Pulmonary artery endothelial cell (primary cell): ENCODE results near the gene PLEKHA3. TPM values are rescaled to one million over a fixed set of nuclear protein-coding genes. Genes with fewer than 3 reads are reported as not detected.

Source experiments
- DNase-seq: peaks from one replicate; pipeline ENCODE4 v3.0.0-alpha.2; 2011; ENCODE audit warnings: low read depth, low spot score
- total RNA-seq: library from RNA; depleted of rRNA; stranded (reverse); fragments of >200 nt; gene quantifications from 2 replicates; pipeline ENCODE4 v1.2.3, GENCODE V29; 2014

The PLEKHA3 gene
- total RNA-seq, 1 donor from 2014 or later = 7.1 TPM

DNA sequence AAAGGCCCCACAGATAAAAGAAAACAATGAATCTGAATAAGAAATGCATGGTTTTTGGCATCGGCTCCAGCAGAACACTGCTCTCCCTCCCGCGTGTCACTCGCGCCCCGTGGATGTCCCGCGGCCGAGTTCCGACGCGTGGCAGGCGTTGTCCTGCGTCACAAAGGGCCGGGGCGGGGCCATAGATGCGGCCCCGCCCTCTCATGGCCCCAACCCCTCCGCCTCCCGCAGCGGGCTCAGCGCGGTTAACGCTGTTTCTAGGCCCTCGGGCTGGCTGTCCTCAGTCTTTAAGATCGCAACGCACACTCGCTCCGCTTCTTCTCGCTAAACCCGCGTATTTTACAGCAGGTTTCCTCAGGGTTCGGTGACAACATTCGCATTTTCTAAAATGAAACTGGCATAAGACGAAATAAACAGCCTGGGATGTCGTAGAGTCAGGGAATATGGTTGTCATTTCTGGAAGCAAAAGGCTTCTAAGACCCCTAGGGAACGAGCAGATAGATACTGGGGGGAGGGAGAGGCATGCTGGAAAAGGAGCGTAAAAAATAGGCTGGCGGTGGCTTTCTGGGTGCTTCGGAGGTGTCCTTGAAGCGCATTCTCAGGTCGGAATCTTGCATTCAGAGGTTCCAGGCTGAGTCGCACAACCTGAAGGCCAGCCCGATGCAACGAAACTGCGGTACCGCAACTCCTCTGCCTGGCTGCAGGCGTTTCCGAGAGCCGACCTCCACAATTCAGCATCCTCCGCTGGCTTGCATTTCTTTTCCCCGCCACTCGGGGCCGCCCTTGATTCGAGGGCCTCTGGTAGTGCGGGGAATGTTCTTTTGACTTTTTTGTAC lies 1.6 kb upstream of the PLEKHA3 start, which contains the start of gene FKBP7:
FKBP7 (minus strand) TSS at position 162 of the 836 bp plus-strand sequence; CDS start at position 61, 101 bp downstream.
- DNase-seq = no peak

- DNase-seq = no peak
Measured at GRCh38 chr2:178479275-178479616, 1.0 kb upstream of the PLEKHA3 start.

DNA sequence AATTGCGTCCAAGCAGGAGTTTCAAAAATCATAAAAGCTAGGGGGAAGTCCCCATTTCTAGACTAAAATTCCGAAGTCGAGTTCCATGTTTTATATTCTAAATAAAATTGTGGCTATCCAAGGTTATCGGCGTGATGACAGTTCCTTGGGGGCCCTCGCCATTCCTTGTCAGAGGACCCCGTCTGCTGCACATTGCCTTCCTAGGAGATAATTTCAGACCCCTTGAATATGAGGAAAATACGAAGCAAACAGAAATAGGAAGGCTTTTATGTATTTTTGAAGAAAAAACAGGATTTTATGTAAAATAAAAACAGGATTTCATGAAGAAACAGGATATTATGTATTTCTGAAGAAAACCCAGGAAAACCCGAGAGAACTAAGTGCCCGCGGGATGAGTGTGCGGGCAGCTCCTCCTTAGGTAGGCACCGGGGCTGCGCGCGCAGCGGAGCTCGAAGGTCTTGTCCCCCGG lies 465 bp upstream of the PLEKHA3 start:
- no peak for DNase-seq

DNA sequence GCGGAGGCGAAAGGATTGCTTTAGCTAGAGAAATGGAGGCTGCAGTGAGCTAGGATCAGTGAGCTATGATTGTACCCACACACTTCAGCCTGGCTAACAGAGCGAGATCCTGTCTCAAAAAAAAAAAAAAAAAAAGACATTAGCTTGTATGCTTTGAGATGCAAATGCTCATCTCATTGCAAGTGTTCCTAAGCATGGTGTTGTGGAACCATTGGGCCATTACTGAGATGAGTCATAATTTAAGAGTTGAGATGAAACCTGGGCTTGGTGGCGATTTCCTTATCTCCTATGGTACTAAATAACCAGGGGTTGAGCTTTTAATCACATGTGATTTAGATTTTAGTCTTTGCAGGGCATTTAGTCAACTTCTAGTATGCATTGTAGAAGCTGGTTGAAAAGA lies 2.2 kb downstream of the PLEKHA3 start:
- no peak for DNase-seq

DNA sequence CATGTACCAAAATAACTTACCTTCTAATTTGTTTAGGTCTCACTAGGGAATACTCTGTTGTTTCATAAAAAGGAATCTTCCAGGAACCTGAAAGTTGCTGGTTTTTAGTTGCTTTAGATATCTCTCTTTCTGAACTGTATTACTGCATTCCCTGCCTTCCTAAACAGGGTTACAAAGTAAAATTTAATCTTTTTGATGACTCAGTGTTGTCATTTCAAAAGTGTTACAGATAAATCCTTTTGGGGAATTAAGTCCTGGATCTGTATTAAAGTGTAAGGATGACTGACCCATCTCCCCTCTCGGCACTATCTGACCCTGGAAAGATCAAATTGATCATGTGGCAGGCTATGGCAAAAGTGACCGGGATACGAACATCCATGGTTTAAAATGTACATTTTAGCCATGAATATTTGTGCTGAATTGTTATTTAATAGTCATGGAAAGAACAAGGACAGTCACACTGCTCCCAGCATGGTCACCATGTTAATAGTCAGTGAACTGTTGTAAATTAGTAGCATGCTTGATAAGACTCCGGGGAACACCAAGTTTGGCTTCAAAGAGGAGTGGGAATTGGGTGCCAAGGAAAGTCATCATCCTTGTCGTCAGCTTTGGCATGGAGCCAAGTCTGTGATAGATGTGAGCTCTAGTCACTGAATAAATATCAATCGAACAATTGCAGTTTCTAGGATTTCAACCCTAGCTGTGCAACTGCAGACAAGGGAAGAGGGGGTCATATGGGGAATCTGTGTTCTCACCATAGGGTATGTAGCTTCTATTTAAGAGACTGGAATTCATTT lies 4.2 kb downstream of the PLEKHA3 start:
- no peak for DNase-seq

DNA sequence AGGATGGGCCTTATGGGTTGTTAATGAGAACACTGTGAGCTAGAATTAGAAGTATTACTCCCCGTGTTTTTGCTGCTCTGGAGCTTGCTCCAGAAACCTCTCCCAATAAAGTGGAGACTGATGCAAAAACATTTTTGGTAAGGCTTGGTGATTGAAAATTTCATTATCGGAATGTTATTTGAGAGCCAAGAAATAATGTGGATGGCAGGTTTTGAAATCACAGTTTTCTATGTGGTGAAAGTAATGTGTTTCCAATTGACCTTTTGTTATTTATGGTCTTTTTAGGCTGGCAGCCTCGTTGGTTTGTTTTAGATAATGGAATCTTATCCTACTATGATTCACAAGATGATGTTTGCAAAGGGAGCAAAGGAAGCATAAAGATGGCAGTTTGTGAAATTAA lies 5.1 kb downstream of the PLEKHA3 start:
- DNase-seq = no peak

DNA sequence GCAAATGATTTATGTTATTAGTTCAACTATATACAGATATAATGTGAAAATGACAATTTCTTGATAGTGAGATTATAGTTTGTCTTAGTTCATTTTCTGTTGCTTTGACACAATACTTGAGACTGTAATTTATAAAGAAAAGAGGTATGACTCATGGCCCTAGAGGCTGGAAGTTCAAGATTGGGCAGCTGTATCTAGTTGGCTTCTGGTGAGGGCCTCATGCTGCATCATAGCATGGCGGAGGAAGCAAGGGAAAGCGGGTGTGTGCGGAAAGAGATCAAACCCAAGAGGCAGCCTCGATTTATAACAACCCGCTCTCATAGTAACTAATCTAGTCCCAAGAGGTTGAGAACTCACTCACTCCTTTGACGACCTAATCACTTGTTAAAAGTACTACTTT lies 11.4 kb downstream of the PLEKHA3 start:
- no peak for DNase-seq

DNA sequence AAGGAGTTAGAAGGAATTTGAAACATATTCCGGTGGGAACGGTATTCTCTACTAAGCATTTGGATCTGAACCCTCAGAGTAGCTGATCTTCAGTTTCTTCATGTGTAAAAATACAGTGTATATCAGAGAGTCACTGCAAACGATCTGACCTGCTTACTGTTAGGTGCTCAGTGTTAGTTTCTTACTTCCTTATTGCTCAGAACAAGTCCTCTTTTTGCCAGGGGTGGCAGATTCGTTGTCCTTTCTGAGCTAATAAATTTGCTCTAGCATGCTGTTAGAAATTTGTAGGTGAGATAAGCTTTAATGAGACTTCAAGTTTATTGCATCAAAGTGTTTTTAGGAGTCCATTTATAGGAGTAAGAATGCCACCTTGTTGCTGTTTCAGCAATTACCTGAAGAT lies 15.8 kb downstream of the PLEKHA3 start:
- no peak for DNase-seq

DNA sequence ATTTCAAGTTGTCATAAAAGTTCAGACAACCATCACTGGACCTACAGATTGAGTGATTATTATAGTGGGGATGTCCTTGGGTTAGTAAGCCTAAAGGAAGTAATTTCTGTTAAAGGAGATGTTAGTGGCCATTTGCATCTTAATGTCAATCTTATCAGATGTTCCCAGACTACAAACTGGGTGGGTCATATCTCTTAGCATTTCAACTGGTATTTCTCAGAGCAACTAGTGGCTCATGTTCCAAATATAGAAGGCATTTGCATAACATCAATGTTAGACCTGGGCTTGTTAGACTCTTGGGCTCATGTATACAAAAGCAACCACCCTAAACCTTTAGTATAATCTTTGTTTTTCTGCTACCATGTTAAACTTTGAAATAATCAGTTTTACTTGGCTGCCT lies 17.9 kb downstream of the PLEKHA3 start:
- DNase-seq = no peak

DNA sequence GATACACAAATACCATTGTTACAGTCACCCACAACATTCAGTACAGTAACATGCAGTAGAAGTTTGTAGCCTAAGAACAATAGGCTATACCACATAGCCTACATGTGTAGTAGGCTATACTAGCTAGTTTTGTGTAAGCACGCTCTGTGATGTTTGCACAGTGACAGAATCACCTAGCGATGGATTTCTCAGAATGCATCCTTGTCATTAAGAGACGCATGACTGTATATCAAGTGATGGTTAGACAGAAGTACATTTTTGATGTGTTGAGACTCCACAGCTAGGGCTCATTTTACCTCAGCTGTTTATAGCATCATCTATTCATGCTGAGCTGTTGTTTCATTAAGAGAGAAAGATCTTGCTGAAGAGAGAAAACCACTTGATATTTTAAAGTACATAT lies 19.4 kb downstream of the PLEKHA3 start:
- DNase-seq = no peak

DNA sequence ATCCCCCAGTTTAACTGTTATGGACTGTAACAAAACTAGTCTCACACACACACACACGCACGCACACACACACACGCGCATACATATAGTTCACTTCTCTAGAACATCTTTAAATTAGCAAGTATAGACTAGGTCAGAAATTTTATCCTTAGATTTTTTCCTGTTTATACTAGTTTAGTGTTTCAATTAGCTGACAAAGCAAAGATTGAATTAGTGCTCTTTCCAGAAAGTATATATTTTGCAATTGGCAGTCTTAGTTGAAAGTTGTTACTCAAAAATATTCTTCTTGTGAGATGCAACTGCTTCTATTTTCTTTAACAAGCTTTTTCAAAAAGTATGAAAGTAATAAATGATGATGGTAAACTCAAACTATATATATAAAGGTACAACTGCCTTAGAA lies 22.5 kb downstream of the PLEKHA3 start:
- DNase-seq = no peak

- DNase-seq = no peak
Measured at GRCh38 chr2:178506101-178506500, 25.8 kb downstream of the PLEKHA3 start.

DNA sequence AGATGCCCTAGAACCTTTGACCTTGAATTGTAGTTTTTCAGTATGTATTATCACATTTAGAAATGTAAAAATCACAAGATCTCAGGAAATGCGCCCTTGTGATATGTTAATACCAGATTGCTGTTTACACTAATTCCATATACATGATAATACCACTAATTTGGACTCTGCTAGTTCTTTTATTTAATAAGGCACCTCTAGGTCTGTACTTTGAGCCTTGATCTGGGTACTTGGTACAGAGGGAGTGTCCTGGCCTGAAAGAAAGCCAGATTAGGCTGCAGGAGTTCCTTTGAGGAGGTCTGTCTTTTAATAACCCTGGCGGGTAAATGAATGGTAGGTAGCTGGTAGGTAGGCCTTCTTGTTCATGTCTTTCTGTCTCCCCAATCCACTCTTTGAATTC lies 26.3 kb downstream of the PLEKHA3 start:
- no peak for DNase-seq

GRCh38 chr2:178506949-178507348 lies 26.7 kb downstream of the PLEKHA3 start:
- DNase-seq = no peak

DNA sequence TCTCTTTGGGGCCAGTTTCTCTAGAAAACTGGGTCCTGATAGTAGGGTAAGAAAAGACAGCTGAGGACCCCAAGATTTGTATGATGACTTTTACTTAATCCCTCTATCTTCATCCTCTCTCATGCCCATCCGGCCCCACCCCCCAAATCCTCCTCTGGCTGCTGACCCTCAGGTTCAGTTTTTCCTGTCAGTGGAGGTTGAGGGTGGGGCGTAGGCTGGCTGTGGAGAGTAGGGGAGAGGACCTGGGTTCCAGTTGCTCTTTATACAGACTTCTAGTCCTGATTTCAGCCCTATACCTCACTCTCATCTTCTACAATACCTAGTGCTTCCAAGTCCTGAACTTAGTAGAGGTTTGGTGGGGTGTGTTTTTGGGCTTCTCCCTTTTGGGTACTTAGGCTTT lies 28.4 kb downstream of the PLEKHA3 start:
- DNase-seq = no peak

DNA sequence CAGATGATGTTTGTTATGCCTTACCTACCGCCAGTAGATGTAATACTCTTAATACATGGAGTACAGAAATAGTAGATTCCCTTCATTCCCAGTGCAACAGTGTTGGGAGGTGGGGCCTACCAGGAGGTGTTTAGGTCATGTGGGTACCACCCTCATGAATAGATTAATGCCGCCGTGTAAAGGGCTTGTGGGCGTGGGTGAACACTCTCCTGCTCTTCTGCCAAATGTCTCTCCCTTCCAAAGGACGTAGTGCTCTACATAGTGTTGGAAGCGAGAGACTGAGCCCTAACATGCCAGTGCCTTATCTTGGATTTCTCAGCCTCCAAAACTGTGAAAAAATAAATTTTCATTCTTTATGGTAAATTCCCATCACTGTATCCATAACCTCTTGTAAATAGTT lies 30.1 kb downstream of the PLEKHA3 start:
- DNase-seq = no peak

DNA sequence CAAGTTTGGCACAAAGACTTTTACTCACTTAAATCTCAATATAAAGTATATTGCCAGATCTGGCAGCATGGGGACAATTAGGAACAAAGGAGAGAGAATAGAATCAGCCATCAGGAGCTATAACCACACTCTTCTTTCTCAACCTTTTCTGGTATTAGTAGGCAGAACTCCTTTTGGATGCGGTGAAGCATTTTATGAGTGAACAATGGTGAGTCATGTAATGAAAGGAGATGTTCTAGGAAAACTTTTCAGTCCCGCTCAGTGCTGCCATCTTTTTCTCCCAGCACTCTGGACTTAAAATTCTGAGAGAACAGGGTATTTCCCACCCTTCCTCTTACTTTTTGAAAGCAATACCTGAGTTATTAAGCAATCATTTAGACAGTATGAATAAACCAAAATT lies 32.2 kb downstream of the PLEKHA3 start:
- no peak for DNase-seq

DNA sequence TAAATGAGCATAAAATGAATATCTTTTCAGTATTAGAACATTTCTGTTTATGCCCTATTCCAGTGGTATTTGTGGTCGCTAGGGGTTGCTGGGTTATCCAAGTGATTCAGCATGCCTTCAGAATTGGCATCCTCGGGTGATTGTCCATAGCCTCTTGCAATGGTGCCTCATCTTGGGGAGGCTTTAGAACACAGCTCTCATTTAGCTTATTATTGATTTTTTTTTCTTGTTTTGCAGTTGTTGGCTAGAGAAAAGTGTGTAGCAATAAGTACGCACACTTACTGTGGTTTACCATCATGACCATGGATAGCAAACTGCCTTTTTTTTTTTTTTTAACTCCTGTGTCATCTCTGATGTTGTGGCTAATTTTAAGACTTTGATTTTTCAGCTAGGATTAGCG lies 33.6 kb downstream of the PLEKHA3 start:
- no peak for DNase-seq

DNA sequence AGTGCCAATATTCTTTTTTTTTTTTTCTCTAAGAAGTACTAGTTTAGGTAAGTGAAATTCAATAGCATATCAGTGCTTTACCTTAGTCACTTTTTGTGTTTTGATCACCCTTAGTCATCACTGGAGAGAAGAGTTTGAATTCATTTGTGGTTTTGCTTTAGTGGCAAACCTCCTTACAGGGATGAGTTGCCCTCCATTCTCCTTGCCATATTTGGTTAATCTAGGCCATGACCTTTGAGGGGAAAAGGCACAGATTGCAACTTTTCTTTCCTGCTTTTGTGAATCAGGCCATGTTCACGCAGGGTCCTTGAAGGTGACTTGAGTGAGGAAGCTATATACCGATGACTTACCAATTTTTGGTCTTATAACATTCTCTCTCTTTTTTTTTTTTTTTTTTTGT lies 34.4 kb downstream of the PLEKHA3 start:
- no peak for DNase-seq

- DNase-seq = no peak
Measured at GRCh38 chr2:178517496-178517895, 37.2 kb downstream of the PLEKHA3 start.

GRCh38 chr2:178521304-178522150 lies 41.3 kb downstream of the PLEKHA3 start:
- DNase-seq = no peak
